ENCODE data around the gene NFATC2. TPM values are rescaled to one million over a fixed set of nuclear protein-coding genes. Genes with fewer than 3 reads are reported as not detected.

Gene NFATC2
- total RNA-seq, 1 donor from 2014 or later, result 4.8 TPM

- H3K27me3 Mint-ChIP-seq, result no peaks in the 10 kb centered on the region
- DNase-seq (ENCODE audit: extremely low spot score, unreplicated experiment), result no peak
- H3K4me1 Mint-ChIP-seq (ENCODE audit: unreplicated experiment), result peaks cover 50% of the 10 kb centered on the region
- no peak overlapping the region for H3K4me3 Mint-ChIP-seq
- H3K36me3 Mint-ChIP-seq, result peaks cover 8% of the 10 kb centered on the region
- peaks cover 4% of the 10 kb centered on the region for H3K9me3 Mint-ChIP-seq
- no peak for TF ChIP-seq CTCF (conservative IDR thresholded peaks at IDR 0.05)
- H3K27ac Mint-ChIP-seq, result no peak overlapping the region
Observed at GRCh38 chr20:51449498-51450220, 92.9 kb downstream of the NFATC2 start.

GRCh38 chr20:51447765-51448148 lies 94.8 kb downstream of the NFATC2 start:
- no peaks in the 10 kb centered on the region for H3K9me3 Mint-ChIP-seq
- no peaks in the 10 kb centered on the region for H3K27me3 Mint-ChIP-seq
- no peaks in the 10 kb centered on the region for H3K36me3 Mint-ChIP-seq
- no peak for TF ChIP-seq CTCF (conservative IDR thresholded peaks at IDR 0.05)
- no peak for DNase-seq (ENCODE audit: extremely low spot score, unreplicated experiment)
- no peak overlapping the region for H3K4me3 Mint-ChIP-seq
- H3K27ac Mint-ChIP-seq, result no peak overlapping the region
- peaks cover 57% of the 10 kb centered on the region for H3K4me1 Mint-ChIP-seq (ENCODE audit: unreplicated experiment)

GRCh38 chr20:51447097-51447764 lies 95.3 kb downstream of the NFATC2 start:
- H3K4me3 Mint-ChIP-seq, result no peak overlapping the region
- no peak for DNase-seq (ENCODE audit: extremely low spot score, unreplicated experiment)
- H3K27ac Mint-ChIP-seq, result no peak overlapping the region
- no peaks in the 10 kb centered on the region for H3K36me3 Mint-ChIP-seq
- peaks cover 52% of the 10 kb centered on the region for H3K4me1 Mint-ChIP-seq (ENCODE audit: unreplicated experiment)
- no peaks in the 10 kb centered on the region for H3K27me3 Mint-ChIP-seq
- H3K9me3 Mint-ChIP-seq, result no peaks in the 10 kb centered on the region
- TF ChIP-seq CTCF (conservative IDR thresholded peaks at IDR 0.05), result no peak

- no peaks in the 10 kb centered on the region for H3K27me3 Mint-ChIP-seq
- peak overlapping the region; percentile 19 for H3K27ac Mint-ChIP-seq
- no peaks in the 10 kb centered on the region for H3K9me3 Mint-ChIP-seq
- peak overlapping the region; percentile 14 for H3K4me3 Mint-ChIP-seq
- no peak for DNase-seq (ENCODE audit: extremely low spot score, unreplicated experiment)
- no peak for TF ChIP-seq CTCF (conservative IDR thresholded peaks at IDR 0.05)
- H3K4me1 Mint-ChIP-seq (ENCODE audit: unreplicated experiment), result peaks cover 48% of the 10 kb centered on the region
- H3K36me3 Mint-ChIP-seq, result no peaks in the 10 kb centered on the region
Observed at GRCh38 chr20:51446656-51447055, 95.9 kb downstream of the NFATC2 start.

- no peak overlapping the region for H3K4me3 Mint-ChIP-seq
- no peak for TF ChIP-seq CTCF (conservative IDR thresholded peaks at IDR 0.05)
- no peaks in the 10 kb centered on the region for H3K27me3 Mint-ChIP-seq
- no peaks in the 10 kb centered on the region for H3K9me3 Mint-ChIP-seq
- no peak for DNase-seq (ENCODE audit: extremely low spot score, unreplicated experiment)
- H3K4me1 Mint-ChIP-seq (ENCODE audit: unreplicated experiment), result peaks cover 47% of the 10 kb centered on the region
- H3K27ac Mint-ChIP-seq, result peak overlapping the region; percentile 19
- no peaks in the 10 kb centered on the region for H3K36me3 Mint-ChIP-seq
Observed at GRCh38 chr20:51446230-51446629, 96.3 kb downstream of the NFATC2 start.
